ENCODE measurements around the gene EIF3I.

Gene EIF3I

GRCh38 chr1:32221980-32222755, at the start of gene EIF3I, which contains the start of gene TMEM234:
Gene EIF3I (plus strand): TSS chr1:32222407. CDS start chr1:32222442, 35 bp downstream.
Gene TMEM234 (minus strand): TSS chr1:32222353. CDS start chr1:32222322, 31 bp downstream.
- DNase-seq (ENCODE audit: low spot score): peak; percentile 94

- DNase-seq (ENCODE audit: low spot score): no peak
Measured at GRCh38 chr1:32172621-32173245, 49.5 kb upstream of the EIF3I start.

- DNase-seq (ENCODE audit: low spot score): no peak
Measured at GRCh38 chr1:32178380-32179192, 43.6 kb upstream of the EIF3I start.

- no peak for DNase-seq (ENCODE audit: low spot score)
Measured at GRCh38 chr1:32179193-32179442, 43.1 kb upstream of the EIF3I start.

GRCh38 chr1:32179443-32180185, 42.6 kb upstream of the EIF3I start, which contains the start of gene TXLNA:
Gene TXLNA (plus strand): TSS chr1:32179675. CDS start chr1:32180346, 671 bp downstream.
- DNase-seq (ENCODE audit: low spot score): peak; percentile 97

GRCh38 chr1:32180186-32181060, 41.8 kb upstream of the EIF3I start:
- DNase-seq (ENCODE audit: low spot score): peak; percentile 78

- no peak for DNase-seq (ENCODE audit: low spot score)
Measured at GRCh38 chr1:32181065-32181464, 41.1 kb upstream of the EIF3I start.

GRCh38 chr1:32181563-32181962, 40.6 kb upstream of the EIF3I start:
- no peak for DNase-seq (ENCODE audit: low spot score)

GRCh38 chr1:32182060-32182459, 40.1 kb upstream of the EIF3I start:
- no peak for DNase-seq (ENCODE audit: low spot score)

- DNase-seq (ENCODE audit: low spot score): no peak
Measured at GRCh38 chr1:32184650-32185049, 37.6 kb upstream of the EIF3I start.

- no peak for DNase-seq (ENCODE audit: low spot score)
Measured at GRCh38 chr1:32186077-32186476, 36.1 kb upstream of the EIF3I start.

- no peak for DNase-seq (ENCODE audit: low spot score)
Measured at GRCh38 chr1:32186491-32186890, 35.7 kb upstream of the EIF3I start.

GRCh38 chr1:32187850-32188249, 34.4 kb upstream of the EIF3I start:
- DNase-seq (ENCODE audit: low spot score): no peak

- DNase-seq (ENCODE audit: low spot score): no peak
Measured at GRCh38 chr1:32192220-32192948, 29.8 kb upstream of the EIF3I start.

- DNase-seq (ENCODE audit: low spot score): no peak
Measured at GRCh38 chr1:32194984-32195383, 27.2 kb upstream of the EIF3I start.

- no peak for DNase-seq (ENCODE audit: low spot score)
Measured at GRCh38 chr1:32195531-32195930, 26.7 kb upstream of the EIF3I start.

- no peak for DNase-seq (ENCODE audit: low spot score)
Measured at GRCh38 chr1:32195972-32196823, 26.0 kb upstream of the EIF3I start.

- DNase-seq (ENCODE audit: low spot score): no peak
Measured at GRCh38 chr1:32197074-32197473, 25.1 kb upstream of the EIF3I start.

- no peak for DNase-seq (ENCODE audit: low spot score)
Measured at GRCh38 chr1:32197837-32198236, 24.4 kb upstream of the EIF3I start.
